SK-N-SH treated with all-trans-retinoic acid at 6 μM for 48 hours (cell line): ENCODE results near the gene ZWILCH.

ENCODE experiments used
- ARNTL ChIP-seq: fragments of 450-650 bp; formaldehyde crosslinking; IDR thresholded peaks from 2 replicates; pipeline ENCODE4 v1.5.0; 2020; ENCODE audit warnings: low read depth, mild to moderate bottlenecking, moderate library complexity, borderline replicate concordance
- RARB ChIP-seq: fragments of 250-450 bp; sonication (Bioruptor Pico); IDR thresholded peaks from 2 replicates; pipeline ENCODE4 v1.8.0; 2021; ENCODE audit warnings: mild to moderate bottlenecking, moderate library complexity
- ZFP30 ChIP-seq: fragments of 450-650 bp; formaldehyde crosslinking; IDR thresholded peaks from 2 replicates; pipeline ENCODE4 v1.5.0; 2022; ENCODE audit warnings: mild to moderate bottlenecking, moderate library complexity
- ZNF8 ChIP-seq: fragments of 450-650 bp; formaldehyde crosslinking; IDR thresholded peaks from 2 replicates; pipeline ENCODE4 v1.5.0; 2020; ENCODE audit warnings: mild to moderate bottlenecking, moderate library complexity

GRCh38 chr15:66480267-66480666 lies 24.9 kb upstream of the ZWILCH start:
- TF ChIP-seq ZNF8 (CRISPR knock-in tag) (no peak), RARB (CRISPR knock-in tag) (no peak), ARNTL (CRISPR knock-in tag) (no peak), ZFP30 (CRISPR knock-in tag) (no peak)
